ENCODE data around the gene DTHD1. TPM values are rescaled to one million over a fixed set of nuclear protein-coding genes. Genes with fewer than 3 reads are reported as not detected.

The DTHD1 gene
- total RNA-seq, 3 donors from 2014 or later: 0.29 to 0.48 (median 0.33) TPM

DNA sequence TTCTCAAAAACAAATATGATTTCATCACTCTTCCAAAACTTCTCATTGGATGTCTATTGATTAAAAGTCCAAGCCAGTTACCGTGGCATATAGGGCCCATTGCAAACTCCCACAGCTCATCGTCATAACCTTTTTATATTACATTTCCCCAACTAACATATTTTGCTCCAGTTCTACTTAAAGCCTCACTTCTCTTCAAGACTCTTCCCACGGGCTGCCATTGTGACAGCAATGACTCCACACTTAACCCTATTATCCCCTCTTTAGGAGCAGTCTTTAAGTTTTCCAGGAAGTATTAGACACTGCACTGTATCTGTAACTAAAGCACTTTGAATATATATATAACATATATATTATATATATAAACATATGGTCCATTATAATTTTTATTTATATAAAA, 44.5 kb downstream of the DTHD1 start:
- no peak for DNase-seq (ENCODE audit: low spot score in 2 of 2)
- no peak for TF ChIP-seq POLR2AphosphoS5 (IDR thresholded peaks at IDR 0.05)
- no peak for TF ChIP-seq POLR2A (IDR thresholded peaks at IDR 0.05)
- TF ChIP-seq, protein P1, sequence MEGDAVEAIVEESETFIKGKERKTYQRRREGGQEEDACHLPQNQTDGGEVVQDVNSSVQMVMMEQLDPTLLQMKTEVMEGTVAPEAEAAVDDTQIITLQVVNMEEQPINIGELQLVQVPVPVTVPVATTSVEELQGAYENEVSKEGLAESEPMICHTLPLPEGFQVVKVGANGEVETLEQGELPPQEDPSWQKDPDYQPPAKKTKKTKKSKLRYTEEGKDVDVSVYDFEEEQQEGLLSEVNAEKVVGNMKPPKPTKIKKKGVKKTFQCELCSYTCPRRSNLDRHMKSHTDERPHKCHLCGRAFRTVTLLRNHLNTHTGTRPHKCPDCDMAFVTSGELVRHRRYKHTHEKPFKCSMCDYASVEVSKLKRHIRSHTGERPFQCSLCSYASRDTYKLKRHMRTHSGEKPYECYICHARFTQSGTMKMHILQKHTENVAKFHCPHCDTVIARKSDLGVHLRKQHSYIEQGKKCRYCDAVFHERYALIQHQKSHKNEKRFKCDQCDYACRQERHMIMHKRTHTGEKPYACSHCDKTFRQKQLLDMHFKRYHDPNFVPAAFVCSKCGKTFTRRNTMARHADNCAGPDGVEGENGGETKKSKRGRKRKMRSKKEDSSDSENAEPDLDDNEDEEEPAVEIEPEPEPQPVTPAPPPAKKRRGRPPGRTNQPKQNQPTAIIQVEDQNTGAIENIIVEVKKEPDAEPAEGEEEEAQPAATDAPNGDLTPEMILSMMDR (IDR thresholded peaks at IDR 0.05): no peak
- Histone ChIP-seq H3K9me3 (no peaks in the 10 kb centered on the region), H3K27me3 (no peaks in the 10 kb centered on the region), H3K36me3 (no peaks in the 10 kb centered on the region), H3K4me3 (no peak overlapping the region), H3K27ac (no peak overlapping the region), H3K4me1 (no peaks in the 10 kb centered on the region)
- intact Hi-C loops (cut with DNase I; ENCODE audit: low total_unique reads): no loop called here

GRCh38 chr4:36326476-36327029, 45.1 kb downstream of the DTHD1 start:
- no peak for DNase-seq (ENCODE audit: low spot score in 2 of 2)
- H3K27me3 ChIP-seq: no peaks in the 10 kb centered on the region
- TF ChIP-seq, protein P1 (IDR thresholded peaks at IDR 0.05): no peak
- TF ChIP-seq POLR2AphosphoS5 (IDR thresholded peaks at IDR 0.05): no peak
- no peaks in the 10 kb centered on the region for H3K36me3 ChIP-seq
- no peak overlapping the region for H3K27ac ChIP-seq
- H3K4me3 ChIP-seq: no peak overlapping the region
- H3K9me3 ChIP-seq: no peaks in the 10 kb centered on the region
- H3K4me1 ChIP-seq: no peaks in the 10 kb centered on the region
- intact Hi-C loops (cut with DNase I; ENCODE audit: low total_unique reads): no loop called here

DNA sequence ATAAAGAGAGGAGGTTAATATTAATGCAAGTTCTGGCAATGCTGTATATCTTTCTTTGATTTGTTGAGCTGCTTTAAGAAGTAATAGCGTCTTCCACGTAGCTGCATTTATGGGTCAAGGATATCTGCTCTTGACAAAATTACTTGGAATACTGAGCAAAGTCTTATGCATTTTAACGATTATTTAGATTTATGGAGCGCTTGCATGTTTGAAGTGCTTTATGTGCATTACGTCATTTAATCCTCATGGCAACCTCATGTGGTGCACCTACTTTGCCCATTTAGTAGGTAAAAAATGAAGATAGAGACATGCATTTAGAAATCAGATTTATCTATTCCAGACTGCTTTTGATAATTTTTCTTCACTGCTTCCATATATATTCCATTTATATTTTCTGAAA, 46.0 kb downstream of the DTHD1 start:
- DNase-seq (ENCODE audit: low spot score in 2 of 2): no peak
- no peak overlapping the region for H3K27ac ChIP-seq
- no peak overlapping the region for H3K4me3 ChIP-seq
- TF ChIP-seq POLR2A (IDR thresholded peaks at IDR 0.05): no peak
- no peak for TF ChIP-seq POLR2AphosphoS5 (IDR thresholded peaks at IDR 0.05)
- TF ChIP-seq, protein P1 (IDR thresholded peaks at IDR 0.05): no peak
- H3K9me3 ChIP-seq: no peaks in the 10 kb centered on the region
- intact Hi-C loops (cut with DNase I; ENCODE audit: low total_unique reads): no loop called here
- no peaks in the 10 kb centered on the region for H3K36me3 ChIP-seq
- no peaks in the 10 kb centered on the region for H3K4me1 ChIP-seq
- no peaks in the 10 kb centered on the region for H3K27me3 ChIP-seq

- intact Hi-C loops (cut with DNase I; ENCODE audit: low total_unique reads): no loop called here
These were observed 46.7 kb downstream of the DTHD1 start for GRCh38 chr4:36328130-36328529.

GRCh38 chr4:36329228-36329627, 47.8 kb downstream of the DTHD1 start:
- Histone ChIP-seq H3K27me3 (no peaks in the 10 kb centered on the region), H3K36me3 (no peaks in the 10 kb centered on the region), H3K27ac (no peak overlapping the region), H3K4me1 (no peaks in the 10 kb centered on the region), H3K4me3 (no peak overlapping the region), H3K9me3 (no peaks in the 10 kb centered on the region)
- no peak for DNase-seq (ENCODE audit: low spot score in 2 of 2)
- TF ChIP-seq, protein P1 (IDR thresholded peaks at IDR 0.05): no peak
- TF ChIP-seq POLR2A (IDR thresholded peaks at IDR 0.05) (no peak), POLR2AphosphoS5 (IDR thresholded peaks at IDR 0.05) (no peak)
- intact Hi-C loops (cut with DNase I; ENCODE audit: low total_unique reads): no loop called here

More at GRCh38 chr4:36328130-36328529, 46.7 kb downstream of the DTHD1 start:
- Histone ChIP-seq H3K4me3 (no peak overlapping the region), H3K9me3 (no peaks in the 10 kb centered on the region), H3K27ac (no peak overlapping the region), H3K4me1 (no peaks in the 10 kb centered on the region), H3K36me3 (no peaks in the 10 kb centered on the region), H3K27me3 (no peaks in the 10 kb centered on the region)
- TF ChIP-seq, protein P1 (IDR thresholded peaks at IDR 0.05): no peak
- TF ChIP-seq POLR2A (IDR thresholded peaks at IDR 0.05) (no peak), POLR2AphosphoS5 (IDR thresholded peaks at IDR 0.05) (no peak)
- no peak for DNase-seq (ENCODE audit: low spot score in 2 of 2)
